OCI-M2 (cell line): ENCODE measurements around the gene GSTO1.

ENCODE experiments used
- DNase-seq: peaks from one replicate; lab custom pipeline; 2025; ENCODE audit not compliant: unreplicated experiment; lab: John Stamatoyannopoulos, UW

GSTO1 gene

GRCh38 chr10:104303594-104304355 lies 49.1 kb downstream of the GSTO1 start:
- DNase-seq, result no peak

DNA sequence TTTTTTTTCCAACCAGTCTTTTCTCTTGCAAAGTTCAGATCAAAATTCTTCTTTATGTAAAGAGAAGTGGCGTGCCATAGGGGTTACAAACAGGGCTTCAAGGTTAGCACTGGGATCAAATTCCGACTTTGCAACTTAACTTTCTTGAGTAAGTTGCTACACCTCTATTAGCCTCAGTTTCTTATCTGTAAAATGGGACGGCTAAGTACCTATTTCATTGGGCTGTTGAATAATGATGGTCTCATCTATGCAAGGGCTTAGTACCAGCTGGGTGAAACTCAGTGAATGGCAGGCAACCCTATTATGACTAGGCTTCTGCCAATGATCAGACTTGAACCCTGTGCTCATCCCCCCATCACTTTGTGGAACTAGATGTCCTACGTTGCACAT lies 49.7 kb downstream of the GSTO1 start:
- no peak for DNase-seq

DNA sequence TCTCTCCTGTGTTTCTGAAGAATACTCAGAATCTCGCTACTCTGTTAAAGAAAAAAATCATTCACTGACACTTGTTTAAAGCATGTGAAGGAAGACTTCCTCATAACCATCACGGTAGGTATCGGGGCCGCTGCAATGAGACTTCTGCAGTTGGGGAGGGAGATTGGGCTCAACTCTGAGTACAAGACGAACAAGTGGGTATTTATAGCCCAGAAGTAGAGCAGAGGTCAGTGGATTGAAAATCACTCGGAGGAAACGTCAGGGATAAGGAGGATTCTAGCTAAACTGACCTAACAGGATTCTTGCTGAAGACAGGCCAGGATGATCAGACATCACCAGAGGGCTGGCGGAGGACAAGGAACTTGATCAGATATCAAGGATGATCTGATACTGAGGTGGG lies 50.2 kb downstream of the GSTO1 start:
- DNase-seq, result no peak

- no peak for DNase-seq
These were observed 52.2 kb downstream of the GSTO1 start for GRCh38 chr10:104306897-104307296.

DNA sequence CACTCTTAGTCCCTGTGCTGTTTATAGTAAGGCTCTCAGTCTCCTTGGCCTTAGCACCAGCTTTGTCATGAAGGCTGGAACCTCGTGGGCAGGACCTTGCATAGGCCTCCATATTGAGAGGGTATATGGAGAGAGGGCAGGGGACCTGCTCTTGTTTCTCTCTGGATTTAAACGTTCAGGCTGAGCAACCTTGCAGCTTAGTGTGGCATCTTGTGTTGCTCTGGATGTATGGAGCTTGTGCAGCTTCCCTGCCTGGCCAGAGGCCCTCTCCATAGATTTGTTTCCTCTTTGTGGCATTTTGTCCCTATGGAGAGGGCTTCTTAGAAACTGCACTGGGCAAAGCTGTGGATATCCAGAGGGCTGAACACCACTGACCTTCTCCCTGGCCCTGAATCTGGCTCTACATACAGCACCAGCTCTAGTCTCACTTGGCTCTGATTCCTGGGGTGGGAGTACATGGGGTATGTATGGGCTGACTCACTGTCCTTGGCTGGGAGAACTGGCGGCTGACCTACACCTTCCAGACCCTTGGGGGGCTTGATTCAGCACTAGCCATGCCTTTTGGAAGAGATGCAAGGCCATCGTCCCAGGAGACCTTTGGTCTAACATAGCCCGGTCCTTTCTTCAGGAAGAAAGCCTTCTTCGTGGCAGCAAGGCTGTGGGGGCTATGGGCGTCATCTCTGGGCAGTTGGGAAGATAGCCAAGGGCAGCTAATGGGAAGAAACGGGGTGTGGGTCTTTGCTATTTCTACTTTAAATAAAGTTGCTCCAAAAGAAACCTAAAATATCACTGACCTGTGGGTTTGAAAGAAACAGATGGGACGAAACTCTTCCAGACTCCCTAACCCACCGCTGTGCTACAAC lies 53.1 kb downstream of the GSTO1 start:
- no peak for DNase-seq

- no peak for DNase-seq
These were observed 53.8 kb downstream of the GSTO1 start for GRCh38 chr10:104308439-104308903.

- DNase-seq, result no peak
These were observed 55.6 kb downstream of the GSTO1 start for GRCh38 chr10:104309980-104310978.

- no peak for DNase-seq
These were observed 56.6 kb downstream of the GSTO1 start for GRCh38 chr10:104311184-104311720.

GRCh38 chr10:104314591-104315485 lies 60.1 kb downstream of the GSTO1 start:
- no peak for DNase-seq

- no peak for DNase-seq
These were observed 60.8 kb downstream of the GSTO1 start for GRCh38 chr10:104315486-104315921.

GRCh38 chr10:104316321-104317099 lies 61.8 kb downstream of the GSTO1 start:
- no peak for DNase-seq
